ENCODE data around the gene CHCHD5.
"Not testable (repeated sequence)": the region's sequence is repeated elsewhere in the genome, so short reads cannot be mapped to it uniquely, and the experiment has no call there.

- not testable (repeated sequence) for TF ChIP-seq CTCF, POLR2A (IDR thresholded peaks at IDR 0.05)
Observed at GRCh38 chr2:112612283-112612682, 27.9 kb downstream of the CHCHD5 start.
